ENCODE measurements around the gene TMEM8B.
"Not testable (repeated sequence)": the region's sequence is repeated elsewhere in the genome, so short reads cannot be mapped to it uniquely, and the experiment has no call there.

The TMEM8B gene

GRCh38 chr9:35912791-35913400 lies 83.9 kb downstream of the TMEM8B start:
- peaks cover 64 to 69% of the 10 kb centered on the region in 2 donors for H3K4me1 ChIP-seq (ENCODE audit: control insufficient read depth in 1 of 2, insufficient read depth in 2 of 2, low read length in 2 of 2)
- no peak overlapping the region for H3K9ac ChIP-seq (ENCODE audit: low read depth in 1 of 2, low read length in 2 of 2)
- no peaks in the 10 kb centered on the region for H3K27me3 ChIP-seq (ENCODE audit: control insufficient read depth in 1 of 2, insufficient read depth in 2 of 2, low read length in 2 of 2)
- H3K4me3 ChIP-seq (ENCODE audit: low read depth in 1 of 2, low read length in 2 of 2) = no peak overlapping the region
- H3K36me3 ChIP-seq (ENCODE audit: control insufficient read depth in 1 of 2, insufficient read depth in 2 of 2, low read length in 2 of 2) = no peaks in the 10 kb centered on the region
- H3K27ac ChIP-seq (ENCODE audit: low read depth, low read length) = no peak overlapping the region
- H3K9me3 ChIP-seq (ENCODE audit: control insufficient read depth in 1 of 2, low read length in 2 of 2) = no peaks in the 10 kb centered on the region

GRCh38 chr9:35913429-35913828 lies 84.4 kb downstream of the TMEM8B start:
- not testable (repeated sequence) for H3K27me3 ChIP-seq (ENCODE audit: control insufficient read depth in 1 of 2, insufficient read depth in 2 of 2, low read length in 2 of 2); H3K4me3 ChIP-seq (ENCODE audit: low read depth in 1 of 2, low read length in 2 of 2); H3K36me3 ChIP-seq (ENCODE audit: control insufficient read depth in 1 of 2, insufficient read depth in 2 of 2, low read length in 2 of 2); H3K9me3 ChIP-seq (ENCODE audit: control insufficient read depth in 1 of 2, low read length in 2 of 2); H3K9ac ChIP-seq (ENCODE audit: low read depth in 1 of 2, low read length in 2 of 2); H3K27ac ChIP-seq (ENCODE audit: low read depth, low read length)
- peaks cover 61 to 64% of the 10 kb centered on the region in 2 donors for H3K4me1 ChIP-seq (ENCODE audit: control insufficient read depth in 1 of 2, insufficient read depth in 2 of 2, low read length in 2 of 2)

- Histone ChIP-seq H3K4me1 (ENCODE audit: control insufficient read depth in 1 of 2, insufficient read depth in 2 of 2, low read length in 2 of 2) (peaks cover 59 to 60% of the 10 kb centered on the region in 2 donors), H3K9ac (ENCODE audit: low read depth in 1 of 2, low read length in 2 of 2) (no peak overlapping the region), H3K9me3 (ENCODE audit: control insufficient read depth in 1 of 2, low read length in 2 of 2) (no peaks in the 10 kb centered on the region), H3K27ac (ENCODE audit: low read depth, low read length) (no peak overlapping the region), H3K4me3 (ENCODE audit: low read depth in 1 of 2, low read length in 2 of 2) (no peak overlapping the region), H3K27me3 (ENCODE audit: control insufficient read depth in 1 of 2, insufficient read depth in 2 of 2, low read length in 2 of 2) (no peaks in the 10 kb centered on the region), H3K36me3 (ENCODE audit: control insufficient read depth in 1 of 2, insufficient read depth in 2 of 2, low read length in 2 of 2) (no peaks in the 10 kb centered on the region)
Observed at GRCh38 chr9:35914301-35914807, 85.3 kb downstream of the TMEM8B start.

Measured in duodenal mucosa (tissue), 2 donors.